Lower leg skin (tissue), 3 donors: ENCODE data around the gene NEO1.

ENCODE experiments used
- CTCF ChIP-seq, 3 donors: fragments of 450-650 bp; IDR thresholded peaks; one replicate each; pipeline ENCODE4 v1.5.1; 2016; ENCODE audit warnings: antibody characterized with exemption in 3 of 3, mild to moderate bottlenecking in 3 of 3, moderate library complexity in 2 of 3
- POLR2A ChIP-seq, 2 donors: fragments of 450-650 bp; IDR thresholded peaks; one replicate each; pipeline ENCODE4 v1.6.1; 2016 to 2017; ENCODE audit warnings: antibody characterized with exemption in 2 of 2, mild to moderate bottlenecking in 1 of 2, moderate library complexity in 1 of 2

GRCh38 chr15:73282567-73283365 lies 230.5 kb downstream of the NEO1 start:
- TF ChIP-seq CTCF (IDR thresholded peaks at IDR 0.05) (no peak), POLR2A (IDR thresholded peaks at IDR 0.05) (no peak)
